D721Med (cell line): Measurements from ENCODE around the gene LLPH.
A peak's percentile ranks its signal among the peaks of the same experiment; 100 is the strongest.

Experiments
- DNase-seq: peaks from one replicate; pipeline ENCODE4 v3.0.0; 2011; ENCODE audit warnings: low spot score; ENCODE audit not compliant: insufficient read length
- FAIRE-seq: peaks from 2 replicates; lab custom pipeline; 2011; peaks lifted over from hg19 to GRCh38; lab: Jason Lieb, UNC
- TF ChIP-seq, protein P1 (sequence below): IDR thresholded peaks from 2 replicates; pipeline ENCODE4 v1.5.1; 2012; ENCODE audit warnings: mild to moderate bottlenecking, control low read depth; ENCODE audit not compliant: insufficient read depth; ENCODE audit errors: missing control alignments

LLPH gene

GRCh38 chr12:66127650-66128049 is 2.9 kb downstream of the LLPH start:
- TF ChIP-seq, protein P1, sequence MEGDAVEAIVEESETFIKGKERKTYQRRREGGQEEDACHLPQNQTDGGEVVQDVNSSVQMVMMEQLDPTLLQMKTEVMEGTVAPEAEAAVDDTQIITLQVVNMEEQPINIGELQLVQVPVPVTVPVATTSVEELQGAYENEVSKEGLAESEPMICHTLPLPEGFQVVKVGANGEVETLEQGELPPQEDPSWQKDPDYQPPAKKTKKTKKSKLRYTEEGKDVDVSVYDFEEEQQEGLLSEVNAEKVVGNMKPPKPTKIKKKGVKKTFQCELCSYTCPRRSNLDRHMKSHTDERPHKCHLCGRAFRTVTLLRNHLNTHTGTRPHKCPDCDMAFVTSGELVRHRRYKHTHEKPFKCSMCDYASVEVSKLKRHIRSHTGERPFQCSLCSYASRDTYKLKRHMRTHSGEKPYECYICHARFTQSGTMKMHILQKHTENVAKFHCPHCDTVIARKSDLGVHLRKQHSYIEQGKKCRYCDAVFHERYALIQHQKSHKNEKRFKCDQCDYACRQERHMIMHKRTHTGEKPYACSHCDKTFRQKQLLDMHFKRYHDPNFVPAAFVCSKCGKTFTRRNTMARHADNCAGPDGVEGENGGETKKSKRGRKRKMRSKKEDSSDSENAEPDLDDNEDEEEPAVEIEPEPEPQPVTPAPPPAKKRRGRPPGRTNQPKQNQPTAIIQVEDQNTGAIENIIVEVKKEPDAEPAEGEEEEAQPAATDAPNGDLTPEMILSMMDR, result no peak
- DNase-seq (no peak), FAIRE-seq (no peak)

DNA sequence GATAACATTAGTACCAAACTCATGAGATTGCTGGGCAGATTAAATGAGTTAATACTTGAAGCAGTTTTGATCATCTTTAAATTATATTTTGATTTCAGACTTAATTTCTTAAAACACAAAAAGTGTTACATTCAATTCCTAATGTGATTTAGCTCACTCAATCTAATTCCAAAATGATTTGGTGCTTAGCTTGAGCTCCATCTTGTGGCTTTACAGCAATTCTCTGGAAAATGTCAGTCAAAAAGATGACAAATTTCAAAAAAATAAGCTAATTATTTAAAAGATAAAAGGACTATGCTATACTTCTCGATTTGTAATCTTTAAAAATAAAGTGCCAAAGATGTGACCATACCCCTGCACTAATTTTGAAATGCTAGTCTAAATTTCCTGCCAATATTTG is 10.1 kb downstream of the LLPH start:
- FAIRE-seq (no peak), DNase-seq (no peak)
- TF ChIP-seq, protein P1, result peak; percentile 3

- no peak for DNase-seq
- TF ChIP-seq, protein P1, result no peak
- no peak for FAIRE-seq
Measured at GRCh38 chr12:66119870-66120241, 10.7 kb downstream of the LLPH start.

DNA sequence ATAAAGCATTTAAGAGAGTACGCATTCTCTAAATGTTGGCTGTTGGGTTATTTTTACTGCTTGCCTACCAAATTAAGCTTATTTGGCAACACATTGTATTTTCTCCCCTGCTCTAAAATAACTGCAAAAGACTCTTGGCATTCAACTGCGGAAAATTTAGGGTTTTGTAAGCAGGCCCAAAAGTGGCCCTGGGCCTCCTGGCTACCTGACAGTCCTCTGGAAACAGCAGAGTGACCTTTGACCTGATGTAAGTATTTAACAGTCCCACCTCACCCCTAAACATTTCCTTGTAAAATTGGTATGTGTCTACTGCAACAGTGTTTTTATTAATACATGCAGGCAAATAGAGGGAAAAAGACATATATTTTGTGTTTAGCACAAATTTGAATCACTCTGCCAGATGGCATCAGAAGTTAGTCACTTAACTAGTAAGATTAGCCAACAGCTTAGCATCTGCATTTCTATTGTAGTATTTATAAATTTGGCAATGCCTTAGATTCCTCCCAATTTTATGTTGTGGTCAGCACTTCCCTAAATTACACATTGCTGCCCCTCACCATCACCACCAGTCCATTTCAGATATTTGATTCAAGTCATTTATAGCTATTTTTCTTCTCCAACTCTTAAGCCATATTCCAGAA is 11.2 kb downstream of the LLPH start:
- TF ChIP-seq, protein P1, result no peak
- FAIRE-seq, result no peak
- no peak for DNase-seq

- TF ChIP-seq, protein P1, result no peak
- FAIRE-seq, result no peak
Measured at GRCh38 chr12:66118240-66118891, 12.2 kb downstream of the LLPH start.

DNA sequence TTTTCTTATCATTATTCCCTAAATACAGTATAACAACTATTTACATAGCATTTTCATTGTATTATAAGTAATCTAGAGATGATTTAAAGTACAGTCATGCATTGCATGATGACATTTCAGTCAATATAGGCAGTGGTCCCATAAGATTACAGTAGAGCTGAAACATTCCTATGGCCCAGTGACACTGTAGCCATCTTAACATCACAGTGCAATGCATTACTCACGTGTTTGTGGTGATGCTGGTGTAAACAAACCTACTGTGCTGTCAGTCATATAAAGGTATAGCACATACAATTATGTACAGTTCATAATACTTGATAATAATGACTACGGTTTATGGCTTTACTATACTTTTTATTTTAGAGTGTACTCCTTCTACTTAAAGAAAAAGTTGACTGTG is 13.3 kb downstream of the LLPH start:
- FAIRE-seq (no peak), DNase-seq (no peak)
- TF ChIP-seq, protein P1, result no peak

More at GRCh38 chr12:66118240-66118891, 12.2 kb downstream of the LLPH start:
- no peak for DNase-seq

- TF ChIP-seq, protein P1, result no peak
- no peak for FAIRE-seq
- no peak for DNase-seq
Measured at GRCh38 chr12:66115071-66115600, 15.4 kb downstream of the LLPH start.
